DMS53 (cell line): Measurements from ENCODE around the gene PSMB7.
"Not testable (repeated sequence)": the region's sequence is repeated elsewhere in the genome, so short reads cannot be mapped to it uniquely, and the experiment has no call there.

ENCODE experiments used
- DNase-seq: peaks from one replicate; lab custom pipeline; 2025; lab: John Stamatoyannopoulos, UW

The PSMB7 gene

GRCh38 chr9:124442826-124443225 lies 27.6 kb upstream of the PSMB7 start:
- no peak for DNase-seq

GRCh38 chr9:124442379-124442778 lies 27.1 kb upstream of the PSMB7 start:
- DNase-seq: no peak

GRCh38 chr9:124441291-124441690 lies 26.0 kb upstream of the PSMB7 start:
- DNase-seq: no peak

- no peak for DNase-seq
These were observed 25.5 kb upstream of the PSMB7 start for GRCh38 chr9:124440786-124441185.

GRCh38 chr9:124439686-124440243 lies 24.5 kb upstream of the PSMB7 start:
- DNase-seq: no peak

- DNase-seq: no peak
These were observed 23.8 kb upstream of the PSMB7 start for GRCh38 chr9:124439086-124439485.

- DNase-seq: no peak
These were observed 22.8 kb upstream of the PSMB7 start for GRCh38 chr9:124438091-124438490.

GRCh38 chr9:124437086-124437485 lies 21.8 kb upstream of the PSMB7 start:
- no peak for DNase-seq

GRCh38 chr9:124436320-124436719 lies 21.1 kb upstream of the PSMB7 start:
- DNase-seq: no peak

- no peak for DNase-seq
These were observed 14.3 kb upstream of the PSMB7 start for GRCh38 chr9:124429530-124429867.

GRCh38 chr9:124428751-124429529 lies 13.7 kb upstream of the PSMB7 start:
- DNase-seq: no peak

GRCh38 chr9:124427281-124427680 lies 12.0 kb upstream of the PSMB7 start:
- no peak for DNase-seq

- DNase-seq: no peak
These were observed 11.1 kb upstream of the PSMB7 start for GRCh38 chr9:124426361-124426760.

GRCh38 chr9:124425733-124426132 lies 10.5 kb upstream of the PSMB7 start:
- DNase-seq: not testable (repeated sequence)

GRCh38 chr9:124423591-124423990 lies 8.3 kb upstream of the PSMB7 start:
- DNase-seq: no peak

GRCh38 chr9:124423155-124423554 lies 7.9 kb upstream of the PSMB7 start:
- no peak for DNase-seq

- DNase-seq: peak; percentile 82
These were observed 5.8 kb upstream of the PSMB7 start for GRCh38 chr9:124420991-124421543.

- DNase-seq: no peak
These were observed 4.7 kb upstream of the PSMB7 start for GRCh38 chr9:124419832-124420489.

- peak; percentile 40 for DNase-seq
These were observed 726 bp upstream of the PSMB7 start for GRCh38 chr9:124415852-124416484.

- DNase-seq: peak; percentile 46
These were observed 630 bp downstream of the PSMB7 start for GRCh38 chr9:124414612-124415011.

- no peak for DNase-seq
These were observed 3.0 kb downstream of the PSMB7 start for GRCh38 chr9:124412228-124412575.

- DNase-seq: no peak
These were observed 3.6 kb downstream of the PSMB7 start for GRCh38 chr9:124411514-124412227.
